GM12801 (cell line): ENCODE measurements around the gene FCHO1.

ENCODE experiments used
- TF ChIP-seq, protein P1 (sequence below): IDR thresholded peaks from one replicate; pipeline ENCODE4 v1.5.1; 2011; ENCODE audit warnings: control low read depth; ENCODE audit not compliant: insufficient read length; ENCODE audit errors: extremely low read depth

The FCHO1 gene

DNA sequence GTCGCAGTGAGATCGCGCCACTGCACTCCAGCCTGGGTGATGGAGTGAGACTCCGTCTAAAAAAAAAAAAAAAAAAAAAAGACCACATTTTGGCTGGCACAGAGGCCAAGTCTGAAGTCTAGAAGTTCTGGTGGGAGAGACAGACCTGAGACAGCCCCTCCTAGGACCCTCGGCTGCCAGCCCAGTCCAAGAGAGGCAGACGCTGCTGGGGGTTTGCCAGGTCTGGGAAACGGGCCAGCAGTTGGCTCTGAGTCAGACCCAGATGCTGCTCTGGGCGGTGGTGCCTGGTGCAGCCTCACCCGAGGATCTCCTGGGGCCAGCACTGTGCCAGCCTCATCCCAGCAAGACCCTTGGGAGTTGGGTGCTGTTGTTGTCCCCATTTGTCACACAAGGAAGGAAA is 5.8 kb downstream of the FCHO1 start:
- TF ChIP-seq, protein P1, sequence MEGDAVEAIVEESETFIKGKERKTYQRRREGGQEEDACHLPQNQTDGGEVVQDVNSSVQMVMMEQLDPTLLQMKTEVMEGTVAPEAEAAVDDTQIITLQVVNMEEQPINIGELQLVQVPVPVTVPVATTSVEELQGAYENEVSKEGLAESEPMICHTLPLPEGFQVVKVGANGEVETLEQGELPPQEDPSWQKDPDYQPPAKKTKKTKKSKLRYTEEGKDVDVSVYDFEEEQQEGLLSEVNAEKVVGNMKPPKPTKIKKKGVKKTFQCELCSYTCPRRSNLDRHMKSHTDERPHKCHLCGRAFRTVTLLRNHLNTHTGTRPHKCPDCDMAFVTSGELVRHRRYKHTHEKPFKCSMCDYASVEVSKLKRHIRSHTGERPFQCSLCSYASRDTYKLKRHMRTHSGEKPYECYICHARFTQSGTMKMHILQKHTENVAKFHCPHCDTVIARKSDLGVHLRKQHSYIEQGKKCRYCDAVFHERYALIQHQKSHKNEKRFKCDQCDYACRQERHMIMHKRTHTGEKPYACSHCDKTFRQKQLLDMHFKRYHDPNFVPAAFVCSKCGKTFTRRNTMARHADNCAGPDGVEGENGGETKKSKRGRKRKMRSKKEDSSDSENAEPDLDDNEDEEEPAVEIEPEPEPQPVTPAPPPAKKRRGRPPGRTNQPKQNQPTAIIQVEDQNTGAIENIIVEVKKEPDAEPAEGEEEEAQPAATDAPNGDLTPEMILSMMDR = no peak

DNA sequence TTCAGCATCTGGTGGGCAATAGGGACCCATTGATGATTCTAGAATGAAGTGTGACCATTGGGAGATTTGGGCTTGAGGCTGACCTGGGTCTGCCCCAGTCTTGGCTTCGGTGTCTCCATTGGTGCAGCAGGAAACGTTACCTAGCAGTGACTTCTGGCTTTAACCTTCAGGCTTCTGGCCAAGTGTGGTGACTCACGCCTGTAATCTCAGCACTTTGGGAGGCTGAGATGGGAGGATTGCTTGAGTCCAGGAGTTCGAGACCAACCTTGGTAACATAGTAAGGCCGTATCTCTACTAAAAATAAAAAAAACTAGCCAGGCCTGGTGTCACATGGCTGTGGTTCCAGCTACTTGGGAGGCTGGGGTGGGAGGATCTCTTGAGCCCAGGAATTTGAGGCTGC is 7.2 kb downstream of the FCHO1 start:
- TF ChIP-seq, protein P1 = no peak

DNA sequence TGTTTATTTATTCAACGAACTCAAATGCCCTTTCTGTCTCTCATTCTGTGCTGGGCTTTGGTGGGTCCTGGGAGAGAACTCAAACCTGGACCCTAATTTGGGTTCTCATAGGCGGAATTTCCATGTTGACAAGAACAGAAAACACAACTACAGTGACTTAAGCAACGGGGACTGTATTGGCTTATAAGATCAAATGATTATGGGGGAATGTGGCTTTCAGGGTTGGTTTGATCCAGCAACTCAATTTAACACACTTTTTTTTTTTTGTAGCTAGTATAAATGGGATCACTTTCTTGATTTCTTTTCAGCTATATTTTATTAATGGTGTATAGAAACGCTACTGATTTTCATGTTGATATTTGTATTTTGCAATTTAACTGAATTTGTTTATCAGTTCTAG is 9.9 kb downstream of the FCHO1 start:
- TF ChIP-seq, protein P1 = no peak

DNA sequence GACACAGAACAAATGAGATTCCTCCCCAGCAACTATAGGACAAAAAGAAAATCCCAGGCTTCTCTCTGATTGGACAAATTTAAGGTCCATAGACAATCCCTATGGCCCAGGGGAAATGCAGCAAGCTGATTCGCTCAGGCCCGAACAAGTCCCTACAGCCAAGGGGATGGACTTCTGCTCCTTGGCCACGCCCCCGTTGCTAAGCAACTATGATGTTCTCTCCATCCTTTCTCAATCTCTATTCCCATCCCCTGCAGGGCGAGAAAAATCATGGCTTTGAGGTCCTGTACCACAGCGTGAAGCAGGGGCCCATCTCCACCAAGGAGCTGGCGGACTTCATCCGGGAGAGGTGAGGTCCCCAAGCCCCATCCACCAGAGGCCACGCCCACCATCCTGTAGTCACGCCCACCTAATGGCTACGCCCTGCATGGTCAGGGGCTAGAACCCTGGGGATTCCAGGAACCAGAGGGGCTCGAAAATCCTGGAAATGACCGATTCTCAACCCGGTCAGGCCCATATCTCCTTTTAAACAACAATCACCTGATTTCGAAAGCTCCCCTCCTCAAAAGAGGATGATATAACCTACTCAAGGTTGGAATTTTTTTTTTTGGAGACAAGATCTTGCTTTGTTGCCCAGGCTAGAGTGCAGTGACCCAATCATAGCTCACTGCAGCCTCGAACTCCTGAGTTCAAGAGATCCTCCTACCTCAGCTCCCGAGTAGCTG is 11.4 kb downstream of the FCHO1 start:
- TF ChIP-seq, protein P1 = no peak

DNA sequence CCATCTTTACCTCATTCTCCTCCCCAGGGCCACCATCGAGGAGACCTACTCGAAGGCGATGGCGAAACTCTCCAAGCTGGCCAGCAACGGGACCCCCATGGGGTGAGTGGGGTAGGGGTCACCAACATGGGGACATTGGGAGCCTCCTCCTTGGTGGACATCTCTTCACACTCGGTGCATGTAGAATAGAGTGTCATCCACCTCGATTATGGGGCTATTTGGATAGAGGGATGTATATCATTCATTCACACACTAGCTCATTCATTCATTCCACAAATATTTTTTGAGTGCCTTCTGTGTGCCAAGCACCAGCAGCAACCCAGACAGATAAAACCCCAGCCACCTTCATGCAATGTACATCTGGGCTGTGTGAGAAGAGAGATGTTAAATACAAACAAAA is 13.1 kb downstream of the FCHO1 start:
- TF ChIP-seq, protein P1 = no peak

DNA sequence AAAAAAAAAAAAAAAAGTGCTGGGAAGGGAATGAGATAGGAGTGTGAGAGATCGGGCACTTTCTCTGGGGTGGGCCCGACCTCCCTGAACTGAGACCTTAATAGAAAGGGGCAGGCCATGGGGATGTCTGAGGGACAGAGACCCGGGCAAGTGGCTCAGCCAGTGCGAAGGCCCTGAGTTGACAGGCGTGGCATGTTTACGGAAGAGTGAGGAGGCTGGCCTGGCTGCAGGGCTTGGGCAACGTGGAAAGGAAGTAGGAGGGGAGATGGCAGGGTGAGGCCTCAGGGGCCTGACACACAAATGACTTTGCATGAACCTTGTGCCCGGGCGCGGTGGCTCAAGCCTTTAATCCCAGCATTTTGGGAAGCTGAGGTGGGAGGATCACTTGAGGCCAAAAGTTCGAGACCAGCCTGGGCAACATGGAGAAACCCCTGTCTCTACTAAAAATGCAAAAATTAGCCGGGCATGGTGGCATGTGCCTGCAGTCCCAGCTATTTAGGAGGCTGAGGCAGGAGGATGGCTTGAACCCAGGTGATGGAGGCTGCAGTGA is 13.9 kb downstream of the FCHO1 start:
- TF ChIP-seq, protein P1 = no peak

DNA sequence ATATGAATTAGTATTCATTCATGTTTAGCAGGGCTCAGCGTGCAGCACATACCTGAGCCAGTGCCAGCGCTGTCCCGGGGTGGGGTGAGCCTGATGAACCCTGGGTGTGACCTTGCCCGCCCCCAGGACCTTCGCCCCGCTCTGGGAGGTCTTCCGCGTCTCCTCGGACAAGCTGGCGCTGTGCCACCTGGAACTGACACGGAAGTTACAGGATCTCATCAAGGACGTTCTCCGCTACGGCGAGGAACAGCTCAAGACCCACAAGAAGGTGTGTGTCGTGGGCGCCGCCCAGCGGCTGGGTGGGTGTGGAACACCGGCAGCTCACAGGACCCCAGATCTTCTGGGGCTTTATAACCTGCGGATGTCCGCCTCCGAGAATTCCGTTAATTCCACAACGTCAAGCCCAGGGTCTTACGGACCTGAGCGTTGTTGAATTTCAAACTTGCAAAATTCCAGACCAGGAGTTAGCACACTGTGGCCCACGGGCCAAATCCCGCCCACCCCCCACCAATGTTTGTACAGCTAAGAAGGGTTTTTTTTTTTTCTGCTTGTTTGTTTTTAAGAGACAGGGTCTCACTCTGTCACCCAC is 15.4 kb downstream of the FCHO1 start:
- TF ChIP-seq, protein P1 = peak; percentile 24
